OCI-LY3 (cell line): ENCODE data around the gene PELI3.

Experiments used
- H2AFZ ChIP-seq: fragments of 200-600, 300-600 bp; shearing (Covaris generic); 2 replicates; pipeline ENCODE4 v1.6.0; 2014; ENCODE audit warnings: antibody characterized with exemption, low read depth, low read length
- H3K27ac ChIP-seq: fragments of 200-600, 300-600 bp; sonication (generic); 2 replicates; pipeline ENCODE4 v1.5.1; 2014; ENCODE audit warnings: mild to moderate bottlenecking, low read length, moderate library complexity, mixed read lengths
- H3K27me3 ChIP-seq: fragments of 200-600, 300-600 bp; sonication (generic); 2 replicates; pipeline ENCODE4 v1.6.1; 2014; ENCODE audit warnings: low read depth, low read length, mixed read lengths
- H3K36me3 ChIP-seq: fragments of 200-600, 300-600 bp; sonication (generic); replicated peaks from 2 replicates; pipeline ENCODE3; 2014; ENCODE audit warnings: low read depth, low read length, mixed read lengths
- H3K4me1 ChIP-seq: fragments of 300-600, 200-600 bp; sonication (generic); 2 replicates; pipeline ENCODE4 v1.6.1; 2014; ENCODE audit warnings: low read length, mixed read lengths
- H3K4me2 ChIP-seq: fragments of 200-600, 300-600 bp; sonication (generic); 2 replicates; pipeline ENCODE4 v1.6.1; 2014; ENCODE audit warnings: low read length, mixed read lengths
- H3K4me3 ChIP-seq: fragments of 300-600, 200-600 bp; sonication (generic); 2 replicates; pipeline ENCODE4 v1.5.1; 2014; ENCODE audit warnings: antibody characterized with exemption, mild to moderate bottlenecking, low read length, moderate library complexity
- H3K79me2 ChIP-seq: fragments of 300-600, 200-600 bp; shearing (Covaris generic); 2 replicates; pipeline ENCODE4 v1.6.1; 2014; ENCODE audit warnings: mild to moderate bottlenecking, low read length, mixed read lengths
- H3K9ac ChIP-seq: fragments of 300-600, 200-600 bp; shearing (Covaris generic); 2 replicates; pipeline ENCODE4 v1.6.0; 2014; ENCODE audit warnings: mild to moderate bottlenecking, low read length, moderate library complexity
- H3K9me3 ChIP-seq: fragments of 200-600, 300-600 bp; shearing (Covaris generic); 2 replicates; pipeline ENCODE4 v1.6.1; 2014; ENCODE audit warnings: low read length, mixed read lengths; ENCODE audit not compliant: insufficient read depth
- H4K20me1 ChIP-seq: fragments of 200-600, 300-600 bp; sonication (generic); 2 replicates; pipeline ENCODE4 v1.6.1; 2016; ENCODE audit warnings: low read length, mixed read lengths; ENCODE audit not compliant: insufficient read depth
- CTCF ChIP-seq: fragments of 200-600, 300-600 bp; sonication (generic); IDR thresholded peaks from 2 replicates; pipeline ENCODE4 v1.5.1; 2014; ENCODE audit warnings: antibody characterized with exemption, low read length, low read depth
- EZH2phosphoT487 ChIP-seq: fragments of 200-600 bp; shearing (Covaris generic); IDR thresholded peaks from 2 replicates; pipeline ENCODE4 v1.6.1; 2018; ENCODE audit warnings: antibody characterized with exemption, mixed run types, low read depth

Gene PELI3

GRCh38 chr11:66451663-66452062 lies 15.0 kb upstream of the PELI3 start:
- H3K27me3 ChIP-seq: peaks cover 22% of the 10 kb centered on the region
- H3K9ac ChIP-seq: no peak overlapping the region
- no peak for TF ChIP-seq CTCF
- no peak for TF ChIP-seq EZH2phosphoT487
- H4K20me1 ChIP-seq: no peaks in the 10 kb centered on the region
- H2AFZ ChIP-seq: no peak overlapping the region
- H3K79me2 ChIP-seq: no peaks in the 10 kb centered on the region
- peaks cover under 1% of the 10 kb centered on the region for H3K4me1 ChIP-seq
- H3K27ac ChIP-seq: no peak overlapping the region
- H3K9me3 ChIP-seq: no peaks in the 10 kb centered on the region
- H3K36me3 ChIP-seq: no peaks in the 10 kb centered on the region
- no peak overlapping the region for H3K4me3 ChIP-seq
- H3K4me2 ChIP-seq: no peak overlapping the region

- Histone ChIP-seq H3K4me3 (no peak overlapping the region), H3K9me3 (no peaks in the 10 kb centered on the region), H3K4me1 (peaks cover 26% of the 10 kb centered on the region), H2AFZ (no peak overlapping the region), H4K20me1 (no peaks in the 10 kb centered on the region), H3K4me2 (no peak overlapping the region), H3K9ac (no peak overlapping the region), H3K27ac (no peak overlapping the region), H3K27me3 (peaks cover 22% of the 10 kb centered on the region), H3K79me2 (no peaks in the 10 kb centered on the region), H3K36me3 (no peaks in the 10 kb centered on the region)
- TF ChIP-seq EZH2phosphoT487 (no peak), CTCF (no peak)
These were observed 12.5 kb upstream of the PELI3 start for GRCh38 chr11:66454247-66454646.

GRCh38 chr11:66454828-66455227 lies 11.9 kb upstream of the PELI3 start:
- Histone ChIP-seq H2AFZ (no peak overlapping the region), H3K27ac (no peak overlapping the region), H4K20me1 (no peaks in the 10 kb centered on the region), H3K27me3 (peaks cover 22% of the 10 kb centered on the region), H3K36me3 (no peaks in the 10 kb centered on the region), H3K4me3 (no peak overlapping the region), H3K4me1 (peaks cover 32% of the 10 kb centered on the region), H3K9me3 (no peaks in the 10 kb centered on the region), H3K9ac (no peak overlapping the region), H3K79me2 (no peaks in the 10 kb centered on the region), H3K4me2 (no peak overlapping the region)
- TF ChIP-seq EZH2phosphoT487: no peak
- TF ChIP-seq CTCF: no peak

- no peaks in the 10 kb centered on the region for H3K9me3 ChIP-seq
- H3K27ac ChIP-seq: no peak overlapping the region; the same call in 1 of the 2 replicates
- peak overlapping the region; percentile 30 for H3K4me3 ChIP-seq
- H3K4me1 ChIP-seq: peaks cover 32% of the 10 kb centered on the region
- H3K36me3 ChIP-seq: no peaks in the 10 kb centered on the region
- H4K20me1 ChIP-seq: no peaks in the 10 kb centered on the region
- peak overlapping the region; percentile 12; the same call in 1 of the 2 replicates for H2AFZ ChIP-seq
- TF ChIP-seq CTCF (no peak), EZH2phosphoT487 (no peak)
- H3K79me2 ChIP-seq: no peaks in the 10 kb centered on the region
- H3K9ac ChIP-seq: peak overlapping the region; percentile 46; the same call in 1 of the 2 replicates
- peaks cover 18% of the 10 kb centered on the region for H3K27me3 ChIP-seq
- peak overlapping the region; percentile 72 for H3K4me2 ChIP-seq
These were observed 8.9 kb upstream of the PELI3 start for GRCh38 chr11:66457826-66458225.
